Embryonic facial prominence (tissue), 1 donor: ENCODE measurements around the gene HSD17B4.
"Not testable (repeated sequence)": the region's sequence is repeated elsewhere in the genome, so short reads cannot be mapped to it uniquely, and the experiment has no call there.

Experiments used
- DNase-seq: peaks from one replicate; pipeline ENCODE4 v3.0.0-alpha.2; 2016; ENCODE audit errors: extremely low spot score

Gene HSD17B4

DNA sequence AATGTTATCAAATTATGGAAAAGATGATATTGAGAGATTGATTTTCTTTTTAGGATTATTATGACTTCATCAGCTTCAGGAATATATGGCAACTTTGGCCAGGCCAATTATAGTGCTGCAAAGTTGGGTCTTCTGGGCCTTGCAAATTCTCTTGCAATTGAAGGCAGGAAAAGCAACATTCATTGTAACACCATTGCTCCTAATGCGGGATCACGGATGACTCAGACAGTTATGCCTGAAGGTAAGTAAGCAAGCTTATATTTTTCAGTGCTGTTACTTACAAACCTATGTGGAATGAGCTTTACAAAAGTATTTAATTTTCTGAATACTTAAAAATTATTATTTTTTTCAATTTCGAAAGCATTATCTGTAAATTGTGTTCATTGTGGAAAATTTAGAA lies 26.5 kb downstream of the HSD17B4 start:
- DNase-seq: no peak

DNA sequence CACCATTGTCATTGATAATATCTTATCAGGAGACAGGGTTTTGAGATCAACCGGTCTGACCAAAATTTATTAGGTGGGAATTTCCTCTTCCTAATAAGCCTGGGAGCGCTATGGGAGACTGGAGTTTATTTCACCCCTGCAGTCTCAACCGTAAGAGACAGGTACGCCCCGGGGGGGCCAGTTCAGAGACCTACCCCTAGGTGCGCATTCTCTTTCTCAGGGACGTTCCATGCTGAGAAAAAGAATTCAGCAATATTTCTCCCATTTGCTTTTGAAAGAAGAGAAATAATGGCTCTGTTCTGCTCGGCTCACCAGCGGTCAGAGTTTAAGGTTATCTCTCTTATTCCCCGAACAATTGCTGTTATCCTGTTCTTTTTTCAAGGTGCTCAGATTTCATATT lies 28.3 kb downstream of the HSD17B4 start:
- DNase-seq: not testable (repeated sequence)

GRCh38 chr5:119483155-119483554 lies 30.9 kb downstream of the HSD17B4 start:
- no peak for DNase-seq

DNA sequence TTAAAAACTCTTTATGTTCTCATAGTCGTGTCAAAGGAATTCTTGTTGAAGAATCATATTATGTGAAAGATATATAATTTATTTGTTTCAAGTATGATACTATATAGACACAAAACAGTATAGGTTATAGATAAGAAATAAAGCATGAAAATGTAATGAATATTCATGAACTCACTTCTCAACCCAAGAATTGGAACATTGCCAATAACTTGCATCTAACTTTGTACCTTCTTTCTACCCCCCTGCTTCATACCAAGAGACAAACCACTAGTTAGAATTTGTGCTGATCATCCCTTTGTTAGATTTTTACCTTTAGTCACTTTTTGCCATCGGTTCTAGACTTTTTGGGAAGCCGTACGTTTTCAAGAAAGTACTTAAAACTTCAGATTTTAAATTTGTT lies 32.6 kb downstream of the HSD17B4 start:
- no peak for DNase-seq

- DNase-seq: no peak
Measured at GRCh38 chr5:119501671-119502179, 49.4 kb downstream of the HSD17B4 start.

GRCh38 chr5:119503939-119504338 lies 51.6 kb downstream of the HSD17B4 start:
- DNase-seq: not testable (repeated sequence)

- DNase-seq: no peak
Measured at GRCh38 chr5:119512277-119512676, 60.0 kb downstream of the HSD17B4 start.

- no peak for DNase-seq
Measured at GRCh38 chr5:119515192-119515591, 62.9 kb downstream of the HSD17B4 start.

DNA sequence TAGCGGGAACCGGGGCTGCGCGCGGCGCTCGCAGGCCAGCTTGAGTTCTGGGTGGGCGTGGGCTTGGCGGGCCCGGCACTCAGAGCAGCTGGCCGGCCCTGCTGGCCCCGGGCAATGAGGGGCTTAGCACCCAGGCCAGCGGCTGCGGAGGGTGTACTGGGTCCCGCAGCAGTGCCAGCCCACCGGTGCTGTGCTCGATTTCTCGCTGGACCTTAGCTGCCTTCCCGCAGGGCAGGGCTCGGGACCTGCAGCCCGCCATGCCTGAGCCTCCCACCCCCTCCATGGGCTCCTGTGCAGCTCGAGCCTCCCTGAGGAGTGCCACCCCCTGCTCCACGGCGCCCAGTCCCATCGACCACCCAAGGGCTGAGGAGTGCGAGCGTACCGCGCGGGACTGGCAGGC lies 64.8 kb downstream of the HSD17B4 start:
- not testable (repeated sequence) for DNase-seq

GRCh38 chr5:119521232-119521631 lies 68.9 kb downstream of the HSD17B4 start:
- no peak for DNase-seq

- DNase-seq: no peak
Measured at GRCh38 chr5:119522841-119523240, 70.5 kb downstream of the HSD17B4 start.

- no peak for DNase-seq
Measured at GRCh38 chr5:119524485-119524884, 72.2 kb downstream of the HSD17B4 start.

DNA sequence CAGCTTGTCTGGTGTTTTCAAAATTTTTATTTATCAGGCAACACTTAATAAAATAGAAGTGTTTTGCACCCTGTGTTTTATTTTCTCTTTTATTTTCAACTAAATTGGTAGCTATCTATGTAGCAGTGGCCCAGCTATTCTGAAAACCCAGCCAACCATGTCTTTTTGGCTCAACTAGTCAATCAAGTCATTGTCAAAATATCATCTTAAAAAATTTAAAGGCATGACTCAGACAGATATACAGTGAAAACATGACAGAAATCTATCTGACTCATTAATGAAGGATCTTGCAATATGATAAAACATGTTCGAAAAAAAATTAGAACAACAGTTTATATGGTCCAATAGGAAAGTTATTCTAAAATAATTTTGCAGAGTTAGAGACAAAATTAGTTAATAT lies 75.1 kb downstream of the HSD17B4 start:
- DNase-seq: no peak

GRCh38 chr5:119529811-119530210 lies 77.5 kb downstream of the HSD17B4 start:
- DNase-seq: no peak

DNA sequence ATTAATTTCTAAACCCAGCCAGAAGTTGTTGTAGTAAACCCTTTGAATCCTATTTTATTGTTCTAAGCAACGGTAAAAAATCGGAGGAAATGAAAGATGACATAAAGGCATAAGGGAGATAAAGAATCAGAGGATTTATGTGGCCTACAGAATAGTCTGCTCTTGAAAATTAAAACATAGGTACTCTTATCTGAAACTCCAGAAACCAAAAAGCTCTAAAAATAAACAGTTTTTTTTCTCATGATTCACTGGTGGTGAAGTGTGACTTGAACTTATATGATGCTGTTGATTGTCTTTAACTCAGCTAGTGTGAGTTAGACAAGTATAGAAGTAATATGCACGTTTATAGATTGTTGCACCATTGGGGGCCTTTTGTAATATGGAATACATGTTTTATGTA lies 80.3 kb downstream of the HSD17B4 start:
- DNase-seq: no peak

DNA sequence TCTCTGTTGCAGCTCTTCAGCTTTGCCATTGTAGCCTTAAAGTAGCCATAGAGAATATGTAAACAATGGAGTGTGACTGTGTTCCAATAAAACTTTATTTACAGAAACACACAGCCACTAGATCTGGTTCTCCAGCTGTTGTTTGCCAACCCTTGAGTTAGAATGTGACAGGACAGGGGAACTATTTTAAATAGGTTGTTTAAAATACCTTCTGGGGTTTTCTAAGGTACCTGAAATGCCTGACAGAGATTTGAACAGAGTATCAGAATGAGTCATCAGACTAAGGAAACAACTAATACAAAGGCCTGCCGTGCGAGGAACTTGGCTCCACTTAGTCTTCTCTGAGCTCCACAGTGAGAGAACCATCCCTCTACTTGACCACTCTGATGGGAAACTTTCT lies 85.4 kb downstream of the HSD17B4 start:
- DNase-seq: no peak

- no peak for DNase-seq
Measured at GRCh38 chr5:119541716-119542115, 89.4 kb downstream of the HSD17B4 start.

DNA sequence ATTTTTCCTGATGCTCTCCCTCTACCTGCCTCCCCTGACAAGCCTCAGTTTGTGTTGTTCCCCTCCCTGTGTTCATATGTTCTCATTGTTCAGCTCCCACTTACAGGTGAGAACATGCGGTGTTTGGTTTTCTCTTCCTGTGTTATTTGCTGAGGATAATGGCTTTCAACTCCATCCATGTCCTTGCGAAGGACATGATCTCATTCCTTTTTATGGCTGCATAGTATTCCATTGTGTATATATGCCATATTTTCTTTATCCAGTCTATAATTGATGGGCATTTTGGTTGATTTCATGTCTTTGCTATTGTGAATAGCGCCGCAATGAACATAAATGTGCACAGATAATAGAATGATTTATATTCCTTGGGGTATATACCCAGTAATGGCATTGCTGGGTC lies 99.5 kb downstream of the HSD17B4 start:
- DNase-seq: no peak

- no peak for DNase-seq
Measured at GRCh38 chr5:119554597-119554996, 102.3 kb downstream of the HSD17B4 start.

GRCh38 chr5:119570910-119571309 lies 118.6 kb downstream of the HSD17B4 start:
- DNase-seq: no peak

DNA sequence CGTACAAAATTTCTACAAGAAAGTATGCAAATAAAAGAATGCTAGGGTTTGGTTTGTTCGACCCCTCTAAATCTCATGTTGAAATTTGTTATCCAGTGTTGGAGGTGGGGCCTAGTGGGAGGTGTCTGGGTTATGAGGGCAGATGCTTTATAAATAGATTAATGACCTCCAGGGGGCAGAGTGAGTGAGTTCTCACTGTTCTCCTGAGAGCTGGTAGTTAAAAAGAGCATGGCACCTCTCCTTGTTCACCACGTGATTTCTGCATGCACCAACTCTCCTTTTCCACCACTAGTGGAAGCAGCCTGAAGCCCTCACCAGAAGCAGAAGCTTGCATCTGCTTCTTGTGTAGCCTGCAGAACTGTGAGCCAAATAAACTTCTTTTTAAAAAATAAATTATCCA lies 126.6 kb downstream of the HSD17B4 start:
- no peak for DNase-seq

DNA sequence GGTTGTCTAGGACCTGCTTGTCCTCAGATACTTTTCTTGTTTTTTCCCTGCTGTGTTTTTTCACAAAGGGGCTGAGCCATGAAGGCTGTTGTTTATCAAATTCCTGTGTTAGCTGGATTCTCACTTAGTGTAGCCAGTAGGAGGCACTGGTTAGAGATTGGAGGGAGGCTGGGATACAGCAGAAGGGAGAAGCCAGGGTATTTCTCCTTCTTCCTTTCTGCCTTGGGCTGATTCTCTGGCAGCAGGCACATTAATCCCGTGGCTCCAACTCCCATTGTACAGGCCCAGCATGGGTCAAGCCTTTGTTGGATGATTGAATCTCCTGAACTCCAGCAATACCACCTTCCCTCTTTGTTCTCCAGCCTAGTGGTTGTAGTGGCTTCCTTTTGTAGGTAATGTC lies 130.7 kb downstream of the HSD17B4 start:
- DNase-seq: no peak

- no peak for DNase-seq
Measured at GRCh38 chr5:119583684-119584083, 131.4 kb downstream of the HSD17B4 start.
